GM21737 (cell line): ENCODE results near the gene MED15.

Experiments used
- ATAC-seq: cut with Tn5 transposase; IDR thresholded peaks from one replicate; pipeline ENCODE4 v1.9.1; 2021; ENCODE audit warnings: mild to moderate bottlenecking, moderate library complexity; ENCODE audit not compliant: unreplicated experiment

Gene MED15

DNA sequence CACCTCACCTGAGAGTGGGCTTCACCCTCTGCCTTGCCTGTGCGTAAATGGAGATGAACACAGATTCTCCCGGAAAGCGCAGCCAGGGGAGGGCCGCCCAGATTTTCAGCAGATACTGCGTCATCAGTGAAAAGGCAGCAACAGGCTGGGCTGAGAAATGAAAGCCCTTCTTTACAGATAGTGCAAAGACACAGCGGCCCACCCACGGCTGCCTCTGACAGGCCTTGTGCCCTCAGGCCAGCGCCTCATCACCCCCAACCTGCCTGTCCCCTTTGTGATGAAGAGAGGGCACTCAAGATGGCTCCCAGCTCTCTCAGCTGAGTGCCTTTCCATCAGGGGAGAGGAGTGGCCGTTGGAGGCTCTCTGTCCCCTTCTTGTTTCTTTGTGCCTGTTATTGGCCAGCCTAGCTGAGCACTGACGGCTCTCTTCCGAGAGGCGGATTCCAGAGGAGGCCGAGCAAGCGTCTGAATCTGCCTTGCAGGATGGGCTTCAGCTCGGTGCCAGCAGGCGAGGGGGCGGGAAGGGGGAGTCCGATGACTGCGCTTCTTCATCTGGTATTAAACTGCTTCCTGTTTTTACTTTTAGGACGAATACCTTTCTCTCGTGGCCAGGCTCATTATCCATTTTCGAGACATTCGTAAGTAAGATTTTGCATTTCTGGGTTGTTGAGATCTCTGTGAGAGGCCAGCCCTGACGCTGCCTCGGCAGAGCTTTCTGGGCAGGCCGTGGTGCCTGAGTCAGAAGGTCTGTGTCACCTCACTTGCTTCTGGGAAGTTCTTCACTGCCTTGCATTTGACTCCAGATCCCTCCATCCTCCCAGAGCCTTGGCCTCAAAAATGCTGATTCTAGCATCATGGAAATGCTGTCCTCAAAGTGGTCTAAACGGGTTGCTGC, 43.7 kb downstream of the MED15 start:
- no peak for ATAC-seq

DNA sequence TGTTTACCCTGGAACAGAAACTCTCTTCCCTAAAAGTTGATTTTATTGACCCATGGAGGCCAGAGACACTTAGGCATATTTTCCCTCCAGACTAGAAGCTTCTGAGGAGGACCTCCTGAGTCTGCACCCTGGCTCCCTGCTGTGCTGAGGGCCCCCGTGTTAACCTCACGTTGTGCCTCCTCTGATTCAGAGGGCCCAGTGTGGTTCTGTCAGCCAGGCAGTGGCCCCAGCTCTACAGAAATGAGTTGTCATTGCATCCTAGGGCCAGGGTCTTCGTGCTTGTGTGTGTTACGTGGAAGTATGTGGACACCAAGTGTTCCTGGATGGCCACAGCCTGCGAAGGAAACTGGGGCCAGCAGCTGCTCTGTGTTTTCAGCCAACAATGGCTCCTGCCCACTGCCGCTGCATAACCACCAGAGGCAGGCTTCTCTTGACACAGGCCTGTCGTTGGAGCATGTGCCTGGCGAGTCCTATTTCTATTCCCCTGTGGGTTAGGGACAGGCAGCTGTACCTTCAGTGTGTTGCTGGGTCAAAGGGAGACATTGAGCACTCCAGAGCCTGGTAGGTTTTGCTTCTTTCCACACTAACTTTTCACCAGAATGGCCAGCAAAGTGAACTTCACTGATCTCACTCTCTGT, 44.5 kb downstream of the MED15 start:
- no peak for ATAC-seq

DNA sequence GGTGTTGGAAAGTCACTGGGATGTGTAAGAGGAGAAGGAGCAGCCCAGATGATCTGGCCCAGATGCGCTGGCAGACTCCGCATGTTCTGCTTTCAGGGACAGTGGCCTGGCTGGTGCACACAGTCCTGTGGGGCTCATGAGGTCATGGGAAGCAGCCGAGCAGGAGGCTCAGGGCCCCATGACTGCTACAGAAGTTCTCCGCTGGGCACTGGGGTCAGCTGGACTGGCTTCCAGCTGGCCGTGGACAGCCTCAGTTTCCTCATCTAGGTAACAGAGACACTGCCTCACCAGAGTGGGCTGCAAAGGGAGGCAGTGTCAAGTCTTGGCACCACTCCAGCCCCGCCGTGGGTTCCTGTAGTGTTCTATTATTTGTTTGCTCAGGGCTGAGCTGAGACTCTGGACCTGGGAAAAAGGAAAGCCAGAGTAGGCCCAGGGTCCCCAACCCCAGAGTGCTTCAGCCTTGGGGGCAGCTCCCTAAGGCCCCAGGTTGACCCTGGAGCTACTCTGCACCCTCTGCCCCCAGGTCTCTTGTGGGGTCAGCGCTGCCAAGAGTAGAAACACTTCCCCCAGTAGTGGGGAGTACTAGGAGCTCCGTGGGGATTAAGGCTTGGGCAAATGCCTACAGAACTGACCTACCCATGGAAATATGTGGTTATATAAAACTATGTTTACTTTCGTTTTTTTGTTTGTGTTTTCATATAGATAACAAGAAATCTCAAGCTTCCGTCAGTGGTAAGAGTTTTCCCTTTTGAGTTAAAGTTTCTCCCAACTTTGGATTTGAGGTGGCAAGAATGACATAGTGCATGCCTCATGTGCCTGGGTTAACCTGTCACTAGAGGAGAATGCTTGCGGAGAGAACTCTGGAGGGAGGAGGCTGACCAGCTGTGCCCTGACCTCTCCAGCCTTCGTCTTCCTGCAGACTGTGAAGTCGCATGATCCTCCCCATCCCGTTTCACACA, 45.3 kb downstream of the MED15 start:
- no peak for ATAC-seq

DNA sequence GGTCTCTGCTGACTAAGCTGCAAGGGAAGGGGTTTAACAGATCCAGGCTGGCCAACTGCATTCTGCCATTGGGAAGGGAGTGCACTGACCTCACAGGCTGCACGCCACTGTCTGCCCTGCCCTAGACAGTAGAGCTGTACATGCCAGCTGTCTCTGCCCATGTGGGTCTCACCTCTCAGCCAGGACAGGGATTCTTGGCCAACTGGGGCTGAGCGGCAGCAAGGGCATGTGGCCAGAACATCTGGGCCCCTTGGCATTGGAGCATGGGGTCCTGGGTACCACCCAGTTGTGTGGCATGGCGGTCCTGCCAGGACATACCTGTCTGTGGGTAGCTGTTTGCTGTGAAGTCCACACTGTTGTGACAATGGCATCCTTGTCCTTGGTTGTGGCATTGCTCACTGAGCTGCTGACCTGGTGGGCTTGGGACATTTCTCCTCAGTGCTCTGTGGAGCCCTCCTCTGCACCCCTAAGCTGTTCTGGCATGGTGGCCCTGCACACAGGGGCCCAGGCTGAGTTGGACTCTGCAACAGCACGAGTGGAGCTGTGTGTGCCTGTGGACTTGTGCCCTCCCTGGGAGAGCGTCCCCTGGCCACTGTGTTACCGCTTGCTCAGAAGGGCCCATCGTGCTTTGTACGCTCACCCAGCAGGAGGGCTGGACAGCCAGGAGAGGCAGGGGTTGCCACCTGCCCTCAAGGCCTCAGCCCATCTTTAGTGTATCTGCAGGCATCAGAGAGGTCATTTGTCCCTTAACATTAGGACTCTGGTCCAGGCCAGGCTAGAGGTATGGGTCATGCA, 46.7 kb downstream of the MED15 start:
- no peak for ATAC-seq

DNA sequence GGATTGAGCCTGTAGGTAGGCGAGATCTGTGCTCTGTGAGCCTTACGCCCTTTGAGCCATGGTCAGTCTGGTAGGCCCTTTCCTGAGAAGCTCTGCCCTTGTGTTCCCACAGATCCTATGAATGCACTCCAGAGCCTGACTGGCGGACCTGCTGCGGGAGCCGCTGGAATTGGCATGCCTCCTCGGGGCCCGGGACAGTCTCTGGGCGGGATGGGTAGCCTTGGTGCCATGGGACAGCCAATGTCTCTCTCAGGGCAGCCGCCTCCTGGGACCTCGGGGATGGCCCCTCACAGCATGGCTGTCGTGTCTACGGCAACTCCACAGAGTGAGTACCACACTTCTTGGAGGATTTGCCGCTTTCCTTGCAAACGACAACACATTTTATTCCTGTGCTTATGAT, 47.4 kb downstream of the MED15 start:
- no peak for ATAC-seq

DNA sequence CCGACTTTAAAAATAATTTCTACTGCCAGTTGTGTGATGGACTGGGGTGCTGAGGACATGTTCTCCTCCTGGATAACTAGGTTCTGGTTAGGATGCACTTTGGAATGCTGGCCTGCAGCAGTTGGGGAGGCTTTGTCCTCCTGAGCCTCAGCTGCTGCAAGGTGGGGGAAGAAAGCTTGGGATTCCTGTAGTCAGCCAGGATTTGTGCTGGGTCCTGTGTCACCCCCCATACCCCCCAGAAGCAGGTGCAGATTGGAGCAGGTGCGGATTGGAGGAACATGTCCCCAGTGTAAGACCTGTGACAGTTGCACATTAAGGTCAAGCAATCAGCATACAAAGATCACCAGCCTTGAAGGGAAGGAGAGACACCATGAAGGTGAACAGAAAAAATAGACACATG, 51.1 kb downstream of the MED15 start:
- no peak for ATAC-seq

DNA sequence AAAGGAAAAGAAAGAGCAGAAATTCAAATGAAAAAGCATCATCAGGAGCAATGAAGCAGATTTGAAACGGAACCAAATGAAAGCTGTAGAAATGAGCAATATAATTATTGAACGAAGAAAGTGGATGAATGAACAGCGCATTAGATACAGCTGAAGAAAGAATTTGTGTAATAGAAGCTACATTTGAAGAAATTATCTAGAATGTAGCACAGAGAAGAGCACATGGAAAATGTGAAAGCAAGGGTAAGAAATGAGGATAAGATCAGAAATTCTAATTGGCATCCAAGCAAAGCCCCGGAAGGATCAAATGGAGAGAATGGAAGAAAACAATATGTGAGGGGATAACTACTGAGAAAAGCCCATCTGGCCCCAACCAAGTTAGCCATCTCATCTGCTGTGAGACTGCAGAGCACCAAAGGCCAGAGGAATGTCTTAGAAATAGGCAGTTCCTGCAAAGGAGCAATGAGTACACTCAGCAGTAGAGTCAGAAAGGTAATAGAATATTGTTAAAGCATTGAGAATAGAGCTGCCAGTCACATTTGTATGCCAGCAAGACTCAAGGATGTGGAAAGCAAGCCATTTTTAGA, 51.9 kb downstream of the MED15 start:
- ATAC-seq = no peak

DNA sequence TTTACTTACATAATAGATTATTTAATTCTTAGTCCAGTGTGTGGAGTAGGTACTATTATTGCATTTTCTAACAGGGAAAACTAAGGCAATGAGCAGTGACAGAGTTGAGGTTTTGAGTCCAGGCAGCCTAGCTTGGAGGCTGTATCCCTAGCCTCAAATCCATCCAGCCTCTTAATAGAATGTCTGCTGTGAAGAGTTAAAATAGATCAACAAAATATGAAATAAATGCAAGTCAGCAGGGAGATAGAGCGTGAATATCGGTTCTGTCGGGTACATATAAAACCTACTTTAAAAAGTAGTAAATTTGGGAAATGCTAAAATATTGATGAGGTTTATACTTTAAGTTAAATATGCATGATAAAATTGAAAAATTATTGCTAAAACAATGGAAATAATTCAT, 53.3 kb downstream of the MED15 start:
- no peak for ATAC-seq

DNA sequence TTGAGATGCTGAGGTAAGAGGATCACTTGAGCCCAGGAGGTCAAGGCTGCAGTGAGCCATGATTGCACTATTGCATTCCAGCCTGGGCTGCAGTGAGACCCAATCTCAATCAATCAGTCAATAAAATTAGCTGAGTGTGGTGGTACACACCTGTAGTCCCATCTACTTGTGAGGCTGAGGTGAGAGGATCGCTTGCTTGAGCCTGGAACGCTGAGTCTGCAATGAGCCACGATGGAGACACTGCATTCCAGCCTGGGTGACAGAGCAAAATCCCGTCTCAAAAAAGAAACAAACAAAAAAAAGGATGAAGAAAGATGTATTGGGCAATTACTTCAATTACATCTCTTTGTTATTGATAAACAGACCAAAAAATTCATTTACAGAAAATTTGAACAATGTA, 54.5 kb downstream of the MED15 start:
- ATAC-seq = no peak

DNA sequence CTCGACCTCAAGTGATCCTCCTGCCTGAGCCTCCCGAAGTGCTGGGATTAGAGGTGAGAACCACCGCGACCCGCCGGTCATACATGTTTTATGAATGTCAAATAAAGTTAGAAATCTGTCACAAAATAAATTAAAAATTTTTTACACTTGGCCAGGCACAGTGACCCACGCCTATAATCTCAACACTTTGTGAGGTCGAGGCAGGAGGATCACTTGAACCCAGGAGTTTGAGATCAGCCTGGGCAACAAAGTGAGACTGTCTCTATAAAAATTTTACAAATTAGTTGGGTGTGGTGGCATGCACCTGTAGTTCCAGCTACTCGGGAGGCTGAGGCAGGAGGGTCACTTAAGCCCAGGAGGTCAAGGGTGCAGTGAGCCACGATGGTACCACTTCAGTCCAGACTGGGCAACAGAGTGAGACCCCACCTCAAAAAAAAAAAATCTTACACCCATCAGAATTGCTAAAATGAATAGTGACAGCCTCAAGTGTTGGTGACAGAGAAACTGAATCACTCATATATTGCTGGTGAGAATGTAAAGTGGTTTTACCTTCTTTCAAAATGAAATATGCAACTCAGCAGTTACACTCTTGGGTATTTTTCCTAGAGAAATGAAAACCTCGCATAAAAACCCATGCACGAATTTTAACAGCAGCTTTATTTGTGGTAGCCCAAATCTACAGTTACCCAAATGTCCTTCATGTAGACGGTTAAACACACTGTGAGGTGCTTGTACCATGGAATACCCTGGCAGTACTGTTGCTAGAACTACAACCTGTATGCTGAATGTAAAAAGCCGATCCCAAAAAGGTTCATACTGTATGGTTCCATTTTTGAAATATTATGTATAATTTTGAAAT, 55.4 kb downstream of the MED15 start:
- no peak for ATAC-seq

DNA sequence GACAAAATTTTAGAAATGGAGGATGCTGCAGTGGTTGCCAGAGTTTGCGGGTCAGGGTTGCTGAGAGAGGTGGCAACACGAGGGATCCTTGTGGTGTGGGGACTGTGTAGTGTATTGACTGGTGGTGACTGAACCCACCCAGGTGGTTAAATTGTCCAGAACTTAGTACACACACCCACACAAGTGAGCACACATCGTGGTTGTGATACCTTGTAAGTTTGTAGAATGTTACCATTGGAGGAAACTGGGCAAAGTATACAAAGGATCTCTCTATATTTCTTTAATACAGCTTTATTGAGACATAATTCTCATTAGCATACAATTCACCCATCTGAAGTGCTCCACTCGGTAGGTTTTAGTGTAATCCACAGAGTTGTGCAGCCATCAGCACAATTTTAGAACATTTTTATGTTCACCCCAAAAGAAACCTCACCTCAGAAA, 56.1 kb downstream of the MED15 start:
- no peak for ATAC-seq

DNA sequence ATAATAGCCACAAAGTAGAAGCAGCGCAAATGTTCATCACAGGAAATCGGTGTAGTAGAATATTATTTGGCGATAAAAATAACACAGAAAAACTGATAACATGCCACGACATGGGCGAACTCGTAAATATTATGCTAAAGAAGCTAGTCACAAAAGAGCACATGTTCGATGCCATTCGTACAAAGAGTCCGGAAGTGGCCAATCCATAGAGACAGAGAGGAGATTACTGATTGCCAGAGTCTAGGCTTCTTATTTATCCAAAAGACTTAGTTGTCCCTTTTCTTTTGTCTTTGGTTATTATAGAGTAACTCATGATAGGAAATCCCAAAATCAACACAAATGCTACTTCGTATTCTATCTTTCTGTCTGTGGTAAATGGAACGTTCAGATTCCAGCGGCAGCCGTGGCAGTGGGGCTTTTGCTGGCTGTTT, 56.5 kb downstream of the MED15 start:
- no peak for ATAC-seq

DNA sequence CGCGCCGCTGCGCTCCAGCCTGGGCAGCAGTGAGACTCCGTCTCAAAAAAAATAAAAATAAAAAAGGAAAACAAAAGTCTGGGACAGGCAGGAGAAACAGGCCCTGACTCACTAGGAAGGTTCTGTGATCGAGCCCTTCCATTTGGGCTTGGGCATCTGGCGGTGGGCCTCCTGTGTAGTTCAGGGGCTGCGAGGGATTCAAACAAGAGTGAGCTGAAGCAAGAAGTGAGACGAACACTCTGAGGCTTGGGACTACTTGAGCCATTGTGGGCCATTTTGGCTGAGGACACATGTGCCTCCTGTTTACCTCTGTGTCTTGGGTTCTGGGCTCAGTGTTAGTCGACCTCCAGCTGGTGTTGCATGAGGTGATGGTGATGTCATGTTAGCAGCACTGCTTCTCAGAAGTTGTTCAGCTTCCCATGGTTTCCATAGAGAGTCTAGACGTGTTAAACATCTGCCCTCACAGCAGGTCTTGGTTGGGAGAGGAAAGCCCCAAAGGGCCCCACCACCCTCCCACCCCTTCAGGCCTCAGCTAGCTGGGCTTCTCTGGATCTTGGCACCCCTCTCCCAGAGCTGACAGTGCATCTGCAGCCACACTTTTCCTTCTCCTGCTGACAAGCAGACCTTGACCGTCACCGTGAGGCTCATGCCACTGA, 57.8 kb downstream of the MED15 start:
- ATAC-seq = no peak

DNA sequence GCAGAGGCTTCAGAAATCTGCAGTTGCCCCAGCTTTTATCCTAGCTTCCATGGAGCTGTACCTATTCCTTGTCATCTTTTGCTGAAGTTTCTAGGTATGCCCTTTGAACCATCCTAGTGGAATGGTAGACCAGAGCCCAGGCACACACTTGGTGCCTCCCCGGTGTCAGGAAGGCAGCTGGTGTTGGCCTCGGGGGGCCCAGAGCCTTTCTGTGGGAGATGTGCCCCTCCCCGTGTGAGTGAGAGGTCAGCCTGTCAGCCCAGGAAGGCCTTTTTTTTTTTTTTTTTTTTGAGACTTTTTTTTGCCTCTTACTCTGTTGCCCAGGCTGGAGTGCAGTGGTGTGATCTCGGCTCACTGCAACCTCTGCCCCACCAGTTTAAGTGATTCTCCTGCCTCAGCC, 58.4 kb downstream of the MED15 start:
- no peak for ATAC-seq

DNA sequence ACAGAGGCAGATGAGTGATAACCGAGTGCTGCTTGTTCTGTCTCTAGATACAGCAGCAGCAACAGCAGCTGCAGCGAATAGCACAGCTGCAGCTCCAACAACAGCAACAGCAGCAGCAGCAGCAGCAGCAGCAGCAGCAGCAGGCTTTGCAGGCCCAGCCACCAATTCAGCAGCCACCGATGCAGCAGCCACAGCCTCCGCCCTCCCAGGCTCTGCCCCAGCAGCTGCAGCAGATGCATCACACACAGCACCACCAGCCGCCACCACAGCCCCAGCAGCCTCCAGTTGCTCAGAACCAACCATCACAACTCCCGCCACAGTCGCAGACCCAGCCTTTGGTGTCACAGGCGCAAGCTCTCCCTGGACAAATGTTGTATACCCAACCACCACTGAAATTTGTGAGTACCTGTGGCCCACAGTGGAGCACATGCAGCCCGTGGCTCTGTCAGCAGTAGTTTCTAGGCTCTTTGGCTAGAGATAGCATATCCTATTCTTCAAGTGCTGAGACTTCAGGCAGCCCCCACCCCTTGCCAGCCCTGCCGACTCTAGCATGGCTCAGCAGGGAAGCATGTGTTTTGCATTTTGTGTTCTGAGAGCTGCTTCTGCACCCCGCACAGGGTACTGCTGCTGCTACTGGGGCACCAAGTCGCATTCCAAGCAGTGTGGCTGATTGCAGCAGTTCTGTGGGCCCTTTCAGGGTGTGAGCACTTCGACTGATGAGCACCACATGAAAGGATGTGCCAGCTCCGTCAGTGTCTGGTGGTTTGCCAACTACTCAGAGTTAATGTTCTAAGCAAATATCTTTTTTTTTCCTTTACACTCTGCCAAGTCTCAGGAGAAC, 59.2 kb downstream of the MED15 start:
- no peak for ATAC-seq

DNA sequence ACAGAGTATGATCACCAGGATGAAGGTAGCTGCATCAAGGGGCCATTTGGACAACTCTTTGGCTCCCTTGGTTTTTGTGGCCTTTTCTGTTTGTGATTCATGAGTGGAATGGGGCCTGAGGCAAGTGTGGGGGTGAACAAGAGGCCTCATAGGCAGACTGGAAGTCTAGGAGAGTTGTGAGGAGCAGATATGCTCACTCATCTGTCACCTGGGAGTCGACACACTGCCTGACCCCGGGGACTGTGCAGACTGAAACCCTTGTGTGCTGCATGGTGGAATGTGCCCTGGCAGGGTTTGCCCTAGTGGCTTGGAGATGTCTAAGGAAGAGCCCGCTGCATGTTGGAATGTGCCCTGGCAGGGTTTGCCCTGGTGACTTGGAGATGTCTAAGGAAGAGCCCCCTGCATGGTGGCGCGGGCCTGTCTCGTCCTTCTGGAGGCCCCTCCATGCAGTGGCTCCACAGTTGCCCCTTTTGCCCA, 60.0 kb downstream of the MED15 start:
- ATAC-seq = no peak

DNA sequence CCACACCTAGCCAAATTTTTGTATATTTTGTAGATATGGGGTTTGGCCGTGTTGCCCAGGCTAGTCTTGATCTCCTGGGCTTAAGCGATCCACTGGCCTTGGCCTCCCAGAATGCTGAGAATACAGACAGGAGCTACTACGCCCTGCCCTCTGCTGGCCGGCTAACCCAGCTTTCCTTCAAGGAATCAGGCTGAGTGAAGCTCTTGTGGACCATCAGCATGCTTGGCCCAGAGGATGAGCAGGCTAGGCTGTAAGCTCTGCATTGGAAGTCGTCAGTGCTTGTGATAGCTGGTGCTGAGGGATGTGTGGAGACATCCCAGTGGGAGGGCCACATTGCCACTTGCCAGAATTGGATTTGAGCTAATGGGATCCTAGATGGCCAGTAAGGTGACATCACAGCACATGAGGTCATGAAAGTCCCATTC, 60.6 kb downstream of the MED15 start:
- no peak for ATAC-seq
